Stimulated activated CD8-positive, alpha-beta memory T cell treated with anti-CD3 and anti-CD28 coated beads, Interleukin-12 subunit alpha, Interleukin-12 subunit beta, amount 100 ng/mL, for 24 hours (primary cell): ENCODE results near the gene MAGI2.

Experiments used
- DNase-seq: peaks from one replicate; pipeline ENCODE4 v3.0.0-alpha.2; 2020; ENCODE audit errors: extremely low read depth

Gene MAGI2

DNA sequence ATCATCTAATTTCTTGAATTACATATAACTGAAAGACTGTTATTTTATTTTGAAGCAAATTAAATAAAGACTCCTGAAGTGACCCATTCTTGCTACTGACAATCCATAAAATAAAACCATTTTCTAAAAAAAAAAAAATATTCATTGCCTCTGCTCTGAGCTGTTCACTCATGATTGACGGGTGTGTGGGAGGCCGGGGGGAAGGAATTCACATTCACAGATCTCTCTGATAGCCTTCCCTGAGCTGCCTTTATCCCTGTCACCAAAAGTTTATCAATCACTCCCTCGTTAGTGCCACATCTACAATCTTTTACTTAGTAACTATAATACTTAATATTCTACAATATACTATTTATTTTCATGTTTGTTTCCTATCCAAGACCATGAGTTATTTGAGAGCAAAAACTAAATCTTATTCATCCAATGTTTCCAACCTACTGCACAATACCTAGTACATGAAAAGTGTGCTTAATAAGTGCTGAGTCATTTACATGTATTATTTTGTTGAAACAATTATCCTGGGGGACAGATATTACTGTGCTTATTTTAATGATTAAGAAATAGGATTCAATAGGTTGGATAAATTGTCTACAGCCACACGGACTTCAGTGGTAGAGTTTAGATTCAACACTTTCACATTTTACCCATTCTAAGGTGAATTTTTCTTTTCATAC, 1036.2 kb downstream of the MAGI2 start:
- DNase-seq = no peak

DNA sequence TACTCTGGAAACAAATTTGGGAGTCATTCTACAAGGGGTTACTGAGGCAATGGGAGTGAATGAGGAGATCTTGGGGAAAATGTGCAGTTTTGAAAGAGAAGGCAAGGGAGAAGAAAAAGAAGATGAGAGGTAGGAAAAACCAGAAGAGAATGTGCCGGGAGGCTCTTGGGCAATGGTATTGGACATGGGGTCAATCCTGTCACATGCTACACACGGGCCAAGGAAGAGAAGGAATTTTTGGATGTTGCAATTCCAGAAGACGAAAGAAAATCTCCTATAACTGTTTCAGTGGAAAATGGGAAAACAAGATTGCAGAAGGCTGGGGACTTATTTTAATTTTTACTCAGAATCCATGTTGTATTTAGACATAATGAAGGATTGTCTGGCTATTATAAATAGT, 1039.9 kb downstream of the MAGI2 start:
- no peak for DNase-seq

DNA sequence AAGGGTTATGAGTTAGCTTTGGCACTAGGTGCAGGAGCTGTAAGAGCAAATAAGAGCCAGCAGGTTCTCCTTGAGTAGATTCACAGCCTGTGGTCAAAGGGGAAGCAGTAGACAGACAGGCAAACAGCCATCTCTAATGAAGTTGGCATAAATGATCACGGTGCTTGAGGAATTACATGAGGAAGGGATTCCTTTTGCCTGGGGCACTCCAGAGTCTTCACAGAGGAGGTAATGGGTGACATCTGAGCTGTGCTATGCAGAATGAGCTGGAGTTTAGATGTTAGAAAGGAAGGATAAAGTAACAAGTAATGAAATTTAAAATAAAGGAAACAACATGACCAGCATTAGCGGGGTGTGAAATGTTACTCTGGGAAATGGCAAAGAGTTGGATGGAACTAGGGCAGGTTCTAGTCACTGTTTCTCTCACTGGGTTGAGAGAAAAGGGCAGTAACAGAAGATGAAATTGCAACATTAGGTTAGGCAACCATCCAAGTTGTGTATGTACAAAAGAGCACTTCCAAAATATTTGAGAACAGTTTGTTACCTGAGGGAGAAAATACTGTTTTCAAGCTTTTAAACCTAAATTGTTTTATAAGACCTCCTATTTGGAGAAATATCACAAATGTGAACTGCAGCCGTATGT, 1041.1 kb downstream of the MAGI2 start:
- no peak for DNase-seq

DNA sequence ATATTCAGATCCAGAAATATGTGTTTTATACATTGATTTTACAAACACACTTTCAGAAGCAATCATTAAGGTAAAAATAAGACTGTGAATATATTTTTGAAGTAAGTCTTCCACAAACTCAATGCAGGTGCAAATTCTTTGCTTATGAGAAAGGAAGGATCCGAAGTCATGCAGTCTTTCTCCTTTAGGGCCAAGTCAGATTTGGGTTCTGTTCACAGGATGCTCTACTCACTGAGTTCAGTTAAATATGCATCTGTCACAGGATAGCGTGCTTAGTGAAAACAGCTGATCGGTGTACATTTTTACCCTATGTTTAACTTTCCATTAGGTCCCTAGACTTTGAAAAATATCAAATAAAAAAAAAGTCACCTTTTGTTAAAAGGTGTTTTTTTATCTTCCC, 1046.4 kb downstream of the MAGI2 start:
- no peak for DNase-seq

DNA sequence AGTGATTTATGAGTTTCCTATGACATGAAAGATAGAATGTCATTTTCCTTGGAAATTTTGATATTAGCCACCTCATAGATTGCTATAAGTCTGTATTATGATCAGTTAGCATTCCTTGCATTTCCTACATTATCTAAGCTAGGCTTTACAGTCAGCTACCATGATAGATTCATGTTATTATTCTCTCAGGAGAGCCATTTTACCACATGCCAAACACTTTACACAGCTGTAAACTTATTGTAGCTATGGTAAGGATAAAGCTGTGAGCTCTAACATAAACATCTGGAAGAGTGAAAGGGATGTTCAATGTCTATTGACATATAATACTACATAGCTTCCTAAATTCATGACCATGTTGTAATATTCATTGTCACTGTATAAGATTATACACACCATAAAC, 1046.9 kb downstream of the MAGI2 start:
- no peak for DNase-seq

DNA sequence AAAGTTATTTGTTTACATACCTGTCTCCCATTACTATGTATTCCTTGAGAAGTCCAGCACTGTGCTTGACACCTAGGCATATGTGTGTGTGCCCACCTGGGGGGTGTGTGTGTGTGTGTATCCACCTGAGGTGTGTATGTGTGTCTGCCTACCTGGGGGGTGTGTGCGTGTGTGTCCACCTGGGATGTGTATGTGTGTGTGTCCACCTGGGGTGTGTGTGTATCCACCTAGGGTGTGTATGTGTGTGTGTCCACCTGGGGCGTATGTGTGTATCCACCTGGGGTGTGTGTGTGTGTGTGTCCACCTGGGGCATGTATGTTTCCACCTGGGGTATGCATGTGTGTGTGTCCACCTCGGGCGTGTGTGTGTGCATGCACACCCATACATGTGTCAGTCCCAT, 1051.4 kb downstream of the MAGI2 start:
- DNase-seq = no peak

DNA sequence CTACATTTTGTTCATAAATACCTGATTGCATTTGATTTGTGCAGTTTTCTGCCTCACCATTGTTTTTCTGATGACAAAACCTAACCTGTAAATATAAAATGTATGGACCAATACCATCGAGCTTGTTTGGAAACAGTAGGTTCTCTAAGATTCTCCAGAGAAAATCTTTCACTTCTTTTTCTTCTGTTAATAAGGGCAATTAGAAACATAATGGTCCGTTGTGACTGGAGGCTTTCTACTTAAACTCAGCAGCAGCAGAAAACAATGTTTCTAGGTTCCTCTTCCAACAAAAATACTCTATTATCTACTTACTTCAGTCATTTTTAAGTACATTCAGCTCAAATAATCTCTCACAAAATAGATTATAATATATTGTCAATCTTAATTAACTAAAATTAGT, 1053.4 kb downstream of the MAGI2 start:
- DNase-seq = no peak

DNA sequence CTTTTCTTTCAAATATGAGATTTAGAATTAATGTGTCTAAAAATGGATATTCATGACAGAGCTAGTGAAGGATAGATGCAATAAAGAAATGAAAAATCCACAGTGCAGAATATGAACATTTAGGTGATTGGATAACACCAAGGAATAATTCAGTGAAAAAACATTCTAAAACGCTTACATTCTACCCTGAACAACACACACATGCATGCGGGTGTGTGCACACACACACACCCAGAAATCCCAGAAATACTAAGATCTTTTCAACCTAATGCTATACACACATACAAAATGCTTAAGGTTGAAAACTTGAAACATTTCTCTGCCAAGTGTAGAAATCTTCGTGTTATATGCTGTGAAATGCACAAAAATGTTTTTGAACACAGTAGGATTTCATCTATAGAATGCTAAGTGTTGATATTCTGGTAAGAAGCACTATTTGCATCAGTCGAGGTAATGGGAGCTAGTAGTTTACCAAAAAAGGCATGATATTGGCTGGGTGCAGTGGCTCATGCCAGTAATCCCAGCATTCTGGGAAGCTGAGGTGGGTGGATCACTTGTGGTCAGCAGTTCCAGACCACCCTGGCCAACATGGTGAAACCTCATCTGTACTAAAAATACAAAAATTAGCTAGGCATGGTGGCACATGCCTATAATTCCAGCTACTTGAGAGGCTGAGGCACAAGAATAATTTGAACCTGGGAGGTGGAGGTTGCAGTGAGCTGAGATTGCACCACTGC, 1054.3 kb downstream of the MAGI2 start:
- no peak for DNase-seq

DNA sequence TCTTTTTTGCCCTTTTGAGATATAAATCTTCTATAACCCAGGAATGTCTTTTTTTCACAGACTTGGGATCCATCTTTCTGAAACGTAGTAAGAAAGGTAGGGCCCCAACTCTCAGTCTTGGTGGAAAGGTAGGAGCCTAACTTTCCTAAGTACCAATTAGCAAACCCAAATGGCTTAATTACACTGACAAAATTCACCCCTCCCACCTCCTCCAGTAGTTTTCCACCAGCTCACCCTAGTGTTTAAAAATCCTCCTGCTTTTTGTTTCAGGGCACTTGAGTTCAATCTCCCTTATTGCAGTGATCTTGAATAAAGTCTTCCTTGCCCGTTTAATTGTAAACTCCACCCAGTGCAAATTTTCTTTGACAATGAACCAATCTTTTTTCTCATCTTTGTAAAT, 1054.9 kb downstream of the MAGI2 start:
- DNase-seq = no peak

DNA sequence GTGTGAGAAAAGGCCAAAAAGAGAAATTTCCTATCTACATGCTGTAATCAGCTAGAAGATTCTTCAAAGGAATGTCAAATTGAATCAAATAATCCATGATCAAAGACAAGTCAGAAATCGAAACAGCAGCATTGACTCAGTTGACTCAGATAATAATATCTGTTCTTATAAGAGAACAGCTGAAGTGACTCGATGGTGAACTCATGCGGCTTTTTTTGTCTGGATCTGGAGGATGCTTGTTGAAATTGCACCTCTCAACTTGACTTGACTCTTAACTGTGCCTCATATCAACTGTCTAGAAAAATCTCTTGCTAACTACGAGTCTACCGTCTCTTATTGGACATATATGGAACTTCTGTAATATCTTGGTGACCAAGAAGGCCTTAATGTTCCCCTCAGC, 1055.4 kb downstream of the MAGI2 start:
- no peak for DNase-seq

DNA sequence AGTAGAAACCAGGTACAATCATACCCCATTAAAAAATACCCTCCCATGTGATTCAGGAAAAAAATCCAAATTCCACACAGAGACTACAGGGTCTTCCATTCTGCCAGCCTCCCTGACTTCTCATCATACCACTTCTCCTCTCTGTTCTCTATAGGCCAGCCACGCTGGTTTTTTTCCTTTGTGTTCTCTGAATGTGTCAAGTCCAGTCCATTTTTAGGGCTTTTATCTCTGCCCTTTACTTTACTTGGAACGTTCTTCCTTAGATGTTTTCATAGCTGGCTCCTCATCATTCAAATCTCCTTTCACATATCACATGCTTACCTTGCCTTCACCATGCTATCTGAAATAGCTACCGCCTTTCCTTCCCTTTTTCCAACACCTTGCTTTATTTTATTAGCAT, 1057.3 kb downstream of the MAGI2 start:
- DNase-seq = no peak

DNA sequence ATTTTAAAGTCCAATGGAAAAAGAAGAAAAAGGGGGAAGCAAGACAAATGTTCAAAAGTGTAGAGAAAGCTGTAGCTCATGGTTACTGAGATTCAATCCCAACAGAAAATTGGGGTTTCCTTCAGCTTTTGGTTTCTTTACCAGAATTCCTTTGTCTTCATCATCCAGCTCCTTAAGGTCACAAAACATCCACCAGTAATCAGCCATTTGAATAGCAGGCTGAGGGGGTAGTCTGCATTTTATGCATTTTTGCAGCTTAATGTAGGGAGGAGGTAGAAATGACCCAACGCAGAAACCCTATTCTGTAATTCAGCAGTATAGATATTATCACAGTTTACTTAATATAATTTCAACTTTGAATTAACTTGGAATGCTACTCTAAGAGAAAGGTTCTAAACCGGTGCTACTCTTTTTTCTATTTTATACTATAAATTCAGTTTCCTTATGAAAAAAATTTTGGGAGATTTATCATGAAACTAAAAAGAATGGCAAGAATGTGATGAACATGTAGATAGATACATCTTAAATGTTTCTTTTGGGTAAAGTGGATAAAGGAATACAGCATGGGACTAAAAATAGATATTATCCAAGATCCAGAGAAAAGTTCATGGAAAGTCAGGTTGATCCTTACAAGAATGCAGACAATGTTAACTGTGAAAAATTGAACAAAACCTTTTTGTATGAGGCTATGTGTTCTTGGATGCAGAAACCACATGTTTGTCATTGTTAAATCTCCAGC, 1058.0 kb downstream of the MAGI2 start:
- no peak for DNase-seq

DNA sequence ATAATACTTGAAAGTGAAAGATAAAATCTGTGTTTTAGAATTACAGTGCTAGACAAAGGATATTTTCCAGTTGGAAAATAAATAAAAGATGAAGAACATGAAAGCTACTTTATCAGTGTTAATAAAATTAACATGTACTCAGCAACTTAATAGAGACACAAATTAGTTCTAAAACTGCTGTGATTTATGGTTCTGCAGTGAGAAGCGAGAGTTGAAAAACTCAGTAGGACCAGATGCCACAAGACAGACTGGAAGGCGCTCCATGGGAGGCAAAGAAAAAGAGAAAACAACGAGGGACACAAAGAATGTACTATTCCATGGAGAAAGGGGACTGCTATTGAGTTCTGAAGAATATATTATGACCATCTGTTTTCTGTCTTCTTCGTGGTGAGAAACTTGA, 1064.4 kb downstream of the MAGI2 start:
- no peak for DNase-seq

DNA sequence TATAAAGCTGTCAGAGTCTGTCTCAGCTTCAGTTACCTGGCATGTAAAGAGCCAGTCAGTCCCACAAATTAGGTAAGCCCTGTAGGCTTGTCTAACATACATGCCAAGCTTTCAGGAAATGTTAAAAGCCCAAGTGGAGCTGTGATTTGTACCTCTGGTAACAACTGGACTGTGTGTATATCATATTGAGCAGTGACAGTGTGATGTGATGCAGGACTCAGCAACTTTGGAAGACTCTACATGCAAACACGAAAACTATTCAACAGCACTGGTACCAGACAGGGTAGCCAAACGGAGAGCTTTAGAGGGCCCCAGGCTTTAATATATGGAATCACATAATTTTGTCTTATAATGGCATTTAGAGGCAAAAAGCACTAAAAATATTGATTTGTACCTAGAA, 1066.9 kb downstream of the MAGI2 start:
- no peak for DNase-seq

DNA sequence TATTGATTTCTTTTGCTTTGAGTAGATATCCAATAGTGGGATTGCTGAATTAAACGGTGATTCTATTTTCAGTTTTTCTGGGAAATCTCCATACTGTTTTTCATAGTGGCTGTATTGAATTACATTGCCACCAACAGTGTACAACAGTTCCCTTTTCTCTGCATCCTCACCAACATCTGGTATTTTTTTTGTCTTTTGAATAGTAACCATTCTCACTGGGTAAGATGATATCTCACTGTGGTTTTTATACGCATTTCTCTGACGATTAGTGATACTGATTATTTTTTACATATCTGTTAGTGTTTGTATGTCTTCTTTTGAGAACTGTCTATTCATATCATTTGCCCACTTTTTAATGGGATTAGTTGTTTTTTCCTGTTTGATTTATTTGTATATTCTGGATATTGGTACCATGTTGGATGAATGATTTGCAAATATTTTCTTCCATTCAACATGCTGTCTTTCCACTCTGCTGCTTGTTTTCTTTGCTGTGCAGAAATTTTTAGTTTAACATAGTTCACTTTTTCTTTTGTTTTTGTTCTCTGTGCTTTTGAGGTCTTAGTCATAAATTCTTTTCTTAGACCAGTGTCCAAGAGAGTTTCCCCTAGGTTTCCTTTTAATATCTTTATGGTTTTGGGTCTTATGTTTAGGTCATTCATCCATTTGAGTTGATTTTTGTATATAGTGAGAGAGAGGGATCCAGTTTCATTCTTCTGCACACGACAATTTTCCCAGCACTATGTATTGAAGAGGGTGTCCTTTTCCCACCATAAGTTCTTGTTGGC, 1070.2 kb downstream of the MAGI2 start:
- DNase-seq = no peak

DNA sequence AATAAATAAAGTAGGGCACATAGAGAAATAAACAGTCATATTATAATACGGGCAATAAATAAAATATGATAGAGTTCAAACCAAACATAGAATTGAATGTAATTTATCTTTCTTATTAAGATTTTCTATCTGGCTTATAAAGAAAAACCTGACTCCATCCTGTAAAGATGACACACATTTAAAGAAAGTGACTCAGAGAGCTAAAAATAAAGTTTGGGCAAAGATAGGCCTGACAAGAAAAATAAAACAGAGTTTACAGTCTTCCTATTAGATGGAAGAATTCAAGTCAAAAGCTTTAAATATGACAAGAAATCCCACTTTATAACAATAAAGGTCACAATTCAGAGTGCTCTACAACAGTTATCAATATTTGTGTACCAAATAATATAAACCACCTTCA, 1074.3 kb downstream of the MAGI2 start:
- no peak for DNase-seq

DNA sequence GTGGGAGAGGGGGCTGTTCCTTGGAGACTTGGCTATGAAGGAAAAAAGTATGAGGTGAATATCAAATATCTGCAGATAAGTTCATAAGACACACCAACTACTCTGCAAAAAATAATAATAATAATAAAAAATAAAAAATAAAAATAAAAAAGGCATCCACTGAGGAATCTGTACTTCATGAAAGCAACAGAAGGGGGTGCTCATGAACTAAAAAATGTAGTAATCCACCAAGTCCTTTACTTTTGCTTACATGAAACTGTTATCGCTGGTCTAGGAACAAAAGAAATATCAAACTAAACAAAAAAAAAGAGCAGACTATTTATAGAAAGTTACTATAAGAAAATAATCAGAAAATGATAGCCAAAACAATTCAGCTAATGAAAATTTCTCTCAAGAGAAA, 1075.9 kb downstream of the MAGI2 start:
- DNase-seq = no peak

DNA sequence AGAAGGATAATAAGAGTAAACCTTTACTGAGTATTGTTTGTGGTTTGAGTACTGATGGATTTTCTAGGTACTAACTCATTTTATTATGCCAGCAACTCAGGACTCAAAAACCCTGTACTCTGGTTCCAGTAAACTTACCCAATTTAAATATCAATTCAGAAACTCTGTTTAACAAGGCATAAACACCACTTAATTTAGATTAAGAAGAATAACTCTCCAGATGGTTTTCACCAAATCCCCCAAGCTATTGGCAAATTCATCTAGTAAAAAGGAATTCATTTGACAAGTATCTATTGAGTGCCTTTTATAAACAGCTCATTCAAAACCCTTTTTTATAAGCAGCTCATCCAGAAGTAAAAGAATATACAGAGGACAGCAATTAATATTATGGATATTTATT, 1082.5 kb downstream of the MAGI2 start:
- DNase-seq = no peak

DNA sequence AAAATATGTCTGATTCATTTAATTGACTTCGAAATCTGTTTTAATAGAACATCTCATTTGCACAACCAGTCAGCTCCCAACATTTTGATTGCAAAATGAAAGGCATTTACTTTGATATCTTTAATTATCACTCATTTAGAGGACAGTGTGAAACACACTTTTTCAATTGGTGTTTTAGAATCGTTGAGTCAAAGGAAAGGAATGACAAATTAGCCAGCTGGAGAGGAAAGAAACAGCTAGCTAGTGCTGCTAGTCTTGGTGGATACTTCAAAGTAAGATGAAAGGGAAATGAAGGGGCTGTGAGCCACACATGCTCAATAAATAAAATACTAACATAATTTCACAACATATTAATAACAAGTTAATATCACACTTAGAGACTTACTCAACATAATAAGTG, 1084.7 kb downstream of the MAGI2 start:
- no peak for DNase-seq

DNA sequence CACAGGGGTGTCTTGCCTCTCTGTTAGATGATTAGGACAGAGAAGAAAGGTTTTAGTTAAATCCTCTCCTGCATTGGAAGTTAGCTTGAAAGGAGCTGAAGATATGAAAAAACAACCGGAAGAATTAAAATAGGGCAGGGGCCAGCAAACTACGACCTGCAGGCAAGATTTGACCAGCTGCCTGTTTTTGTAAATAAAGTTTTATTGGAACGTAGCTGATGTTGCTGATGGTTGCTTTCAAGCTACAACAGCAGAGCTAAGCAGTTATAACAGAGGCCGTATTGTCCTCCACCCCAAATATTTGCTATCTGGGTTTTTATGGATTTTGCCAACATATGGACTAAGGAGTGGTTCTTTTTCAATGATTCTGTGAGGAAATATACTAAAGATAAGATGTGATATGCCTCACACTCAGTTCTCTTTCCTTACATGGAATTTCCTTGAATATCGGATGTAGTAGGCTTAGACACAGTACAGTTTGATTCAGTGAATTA, 1086.1 kb downstream of the MAGI2 start:
- no peak for DNase-seq

DNA sequence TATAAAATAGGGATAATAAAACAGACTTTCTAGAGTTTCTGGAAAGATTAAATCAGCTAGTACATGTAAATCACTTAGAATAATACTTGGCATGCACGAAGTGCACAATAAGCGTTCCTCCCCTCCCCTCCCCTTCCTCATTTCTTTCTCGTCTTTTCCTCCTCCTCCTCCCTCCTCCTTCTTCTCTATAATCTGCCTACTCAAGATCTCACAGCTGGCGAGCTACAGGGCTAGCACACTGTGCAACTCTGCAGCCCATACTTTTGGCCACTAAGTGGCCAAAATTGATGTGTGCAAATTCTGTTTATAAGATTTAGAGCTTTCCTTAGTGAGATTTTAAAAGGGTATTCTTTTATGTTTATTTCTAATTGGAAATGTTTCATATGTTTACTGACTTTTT, 1089.6 kb downstream of the MAGI2 start:
- DNase-seq = no peak

DNA sequence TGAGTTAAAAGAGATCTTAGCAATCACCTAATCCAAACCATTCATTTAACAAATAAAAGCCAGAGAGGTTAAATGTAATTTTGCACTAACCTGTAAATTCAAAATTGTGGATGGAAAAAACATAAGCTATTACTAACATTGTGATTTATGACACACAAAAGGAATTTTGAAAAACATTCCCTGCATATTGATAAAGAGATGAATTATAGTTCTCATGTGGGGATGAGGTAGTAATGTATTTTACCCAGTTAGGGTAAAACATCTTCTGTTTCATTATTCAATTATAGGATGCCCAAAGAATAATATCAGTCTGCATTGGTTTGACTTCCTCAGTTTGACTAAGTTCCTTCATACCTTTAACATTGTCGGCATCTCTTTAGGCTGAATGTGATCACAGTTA, 1093.6 kb downstream of the MAGI2 start:
- DNase-seq = no peak
